HT1080 (cell line): Measurements from ENCODE around the gene SLC25A25. TPM values are rescaled to one million over a fixed set of nuclear protein-coding genes. Genes with fewer than 3 reads are reported as not detected.

Experiments used
- total RNA-seq: library from RNA; depleted of rRNA; stranded (reverse); fragments of >200 nt; shearing (Covaris generic); gene quantifications from 2 replicates; pipeline ENCODE4 v1.2.3, GENCODE V29; 2014; rRNA removed

Gene SLC25A25
- total RNA-seq, 1 experiment from 2014 or later: 15.1 TPM

Other genes with a start within 250 kb of the SLC25A25 start
- 23.0 and 34.1 TPM in 2 replicates for gene ENG, start 213.6 kb upstream of the SLC25A25 start, total RNA-seq
- 47.0 and 59.7 TPM in 2 replicates for gene AK1, start 190.6 kb upstream of the SLC25A25 start, total RNA-seq
- gene ST6GALNAC6, start 168.6 kb upstream of the SLC25A25 start, total RNA-seq: 37.4 and 38.9 TPM in 2 replicates
- gene ST6GALNAC4, start 151.2 kb upstream of the SLC25A25 start, total RNA-seq: 35.3 and 43.4 TPM in 2 replicates
- gene PIP5KL1, start 137.5 kb upstream of the SLC25A25 start, total RNA-seq: 0.73 and 0.98 TPM in 2 replicates
- gene DPM2, start 130.4 kb upstream of the SLC25A25 start, total RNA-seq: 92.5 and 128 TPM in 2 replicates
- gene EEIG1, start 87.2 kb upstream of the SLC25A25 start, total RNA-seq: 3.4 and 6.8 TPM in 2 replicates
- 19.6 and 21.2 TPM in 2 replicates for gene NAIF1, start 912 bp upstream of the SLC25A25 start, total RNA-seq
- 182 and 203 TPM in 2 replicates for gene PTGES2, start 59.5 kb downstream of the SLC25A25 start, total RNA-seq
- not detected in 2 replicates for gene LCN2, start 81.2 kb downstream of the SLC25A25 start, total RNA-seq
- 79.8 and 119 TPM in 2 replicates for gene BBLN, start 92.0 kb downstream of the SLC25A25 start, total RNA-seq
- gene CIZ1, start 123.3 kb downstream of the SLC25A25 start, total RNA-seq: 54.7 and 82.9 TPM in 2 replicates
- gene DNM1, start 135.1 kb downstream of the SLC25A25 start, total RNA-seq: 12.9 and 18.9 TPM in 2 replicates
- gene GOLGA2, start 207.8 kb downstream of the SLC25A25 start, total RNA-seq: 38.3 and 40.7 TPM in 2 replicates
- 51.9 and 52.7 TPM in 2 replicates for gene SWI5, start 208.0 kb downstream of the SLC25A25 start, total RNA-seq